Measurements from ENCODE around the gene BCL3.

BCL3 gene

GRCh38 chr19:44712864-44713515 lies 35.5 kb upstream of the BCL3 start:
- POLR2A ChIA-PET = interaction anchor here (0.7 kb wide), 1 partner anchor 94 kb away, joined by 3 read pairs; no protein-coding TSS in a partner anchor

GRCh38 chr19:44714597-44715169 lies 33.8 kb upstream of the BCL3 start:
- Histone ChIP-seq H3K4me3 (ENCODE audit: low read depth, low read length) (no peak overlapping the region), H3K36me3 (ENCODE audit: control insufficient read depth in 2 of 2, insufficient read depth in 1 of 2, low read length in 2 of 2) (no peaks in the 10 kb centered on the region), H3K4me1 (ENCODE audit: control insufficient read depth, insufficient read depth, low read length) (peaks cover 7% of the 10 kb centered on the region), H3K9me3 (ENCODE audit: control insufficient read depth, insufficient read depth, low read depth, low read length) (no peaks in the 10 kb centered on the region), H3K27ac (ENCODE audit: extremely low read depth, low read depth, low read length) (no peak overlapping the region)
- TF ChIP-seq ZNF280D (tag by site-specific recombination; IDR thresholded peaks at IDR 0.05) (peak; percentile 71; the same call in 1 of the 2 replicates), ZFP3 (tag by site-specific recombination; IDR thresholded peaks at IDR 0.05; ENCODE audit: low read depth) (no peak)
- ChIA-PET CTCF (interaction anchor here (0.6 to 8.1 kb wide), 8 partner anchors 9 to 594 kb away, joined by 3 to 66 read pairs (median 3); no protein-coding TSS in a partner anchor), POLR2A (interaction anchor here (0.7 kb wide), 1 partner anchor 45 kb away, joined by 3 read pairs; no protein-coding TSS in a partner anchor)

More at GRCh38 chr19:44712864-44713515, 35.5 kb upstream of the BCL3 start:
- Histone ChIP-seq H3K36me3 (ENCODE audit: control insufficient read depth in 2 of 2, insufficient read depth in 1 of 2, low read length in 2 of 2) (no peaks in the 10 kb centered on the region), H3K4me1 (ENCODE audit: control insufficient read depth, insufficient read depth, low read length) (no peaks in the 10 kb centered on the region), H3K4me3 (ENCODE audit: low read depth, low read length) (no peak overlapping the region), H3K27ac (ENCODE audit: extremely low read depth, low read depth, low read length) (no peak overlapping the region), H3K9me3 (ENCODE audit: control insufficient read depth, insufficient read depth, low read depth, low read length) (no peaks in the 10 kb centered on the region)
- CTCF ChIA-PET = interaction anchor here (0.7 to 8.1 kb wide), 9 partner anchors 10 to 142 kb away, joined by 3 to 66 read pairs (median 5); no protein-coding TSS in a partner anchor
- TF ChIP-seq AEBP2 (tag by site-specific recombination; IDR thresholded peaks at IDR 0.05; ENCODE audit: borderline replicate concordance) (no peak), FEZF1 (tag by site-specific recombination; IDR thresholded peaks at IDR 0.05) (no peak), ZNF514 (tag by site-specific recombination; IDR thresholded peaks at IDR 0.05) (no peak), ZNF664 (tag by site-specific recombination; IDR thresholded peaks at IDR 0.05) (no peak), ZNF175 (tag by site-specific recombination; IDR thresholded peaks at IDR 0.05) (no peak), ZBTB48 (tag by site-specific recombination; IDR thresholded peaks at IDR 0.05) (no peak)

GRCh38 chr19:44717603-44718002 lies 30.9 kb upstream of the BCL3 start:
- POLR2A ChIA-PET = interaction anchor here (0.7 kb wide), 2 partner anchors 54 to 176 kb away, joined by 3 to 5 read pairs; no protein-coding TSS in a partner anchor
- Histone ChIP-seq H3K27ac (ENCODE audit: extremely low read depth, low read depth, low read length) (no peak overlapping the region), H3K36me3 (ENCODE audit: control insufficient read depth in 2 of 2, insufficient read depth in 1 of 2, low read length in 2 of 2) (no peaks in the 10 kb centered on the region), H3K4me1 (ENCODE audit: control insufficient read depth, insufficient read depth, low read length) (peaks cover 9% of the 10 kb centered on the region), H3K4me3 (ENCODE audit: low read depth, low read length) (no peak overlapping the region), H3K9me3 (ENCODE audit: control insufficient read depth, insufficient read depth, low read depth, low read length) (no peaks in the 10 kb centered on the region)
- CTCF ChIA-PET = interaction anchor here (0.6 to 2.8 kb wide), 7 partner anchors 26 to 426 kb away, joined by 3 to 18 read pairs (median 5); no protein-coding TSS in a partner anchor
- TF ChIP-seq TCF7L2 (IDR thresholded peaks at IDR 0.05; ENCODE audit: borderline replicate concordance, low read depth, low read length) (no peak), ZFP37 (tag by site-specific recombination; IDR thresholded peaks at IDR 0.05) (no peak), AEBP2 (tag by site-specific recombination; IDR thresholded peaks at IDR 0.05; ENCODE audit: borderline replicate concordance) (no peak), BCL6B (tag by site-specific recombination; IDR thresholded peaks at IDR 0.05) (no peak), HIC1 (tag by site-specific recombination; IDR thresholded peaks at IDR 0.05) (no peak), OSR2 (tag by site-specific recombination; IDR thresholded peaks at IDR 0.05) (no peak), ZNF658 (tag by site-specific recombination; IDR thresholded peaks at IDR 0.05) (no peak), ZNF510 (tag by site-specific recombination; IDR thresholded peaks at IDR 0.05; ENCODE audit: insufficient replicate concordance) (no peak), ZNF830 (tag by site-specific recombination; IDR thresholded peaks at IDR 0.05; ENCODE audit: low read depth) (no peak), ZNF37A (tag by site-specific recombination; IDR thresholded peaks at IDR 0.05) (no peak)
